COLO668 (cell line): ENCODE results near the gene BRSK2.
"Not testable (repeated sequence)": the region's sequence is repeated elsewhere in the genome, so short reads cannot be mapped to it uniquely, and the experiment has no call there.

Source experiments
- DNase-seq: peaks from one replicate; lab custom pipeline; 2025; ENCODE audit not compliant: unreplicated experiment; lab: John Stamatoyannopoulos, UW

BRSK2 gene

GRCh38 chr11:1435479-1435819 is 45.7 kb downstream of the BRSK2 start:
- DNase-seq: not testable (repeated sequence)

- DNase-seq: no peak
Measured at GRCh38 chr11:1435820-1436467, 46.2 kb downstream of the BRSK2 start.

GRCh38 chr11:1436468-1437039 is 46.8 kb downstream of the BRSK2 start:
- DNase-seq: no peak

- no peak for DNase-seq
Measured at GRCh38 chr11:1437500-1437899, 47.8 kb downstream of the BRSK2 start.

- DNase-seq: no peak
Measured at GRCh38 chr11:1438261-1438966, 48.7 kb downstream of the BRSK2 start.

GRCh38 chr11:1438967-1439330 is 49.2 kb downstream of the BRSK2 start:
- DNase-seq: no peak

- no peak for DNase-seq
Measured at GRCh38 chr11:1439341-1439740, 49.6 kb downstream of the BRSK2 start.

GRCh38 chr11:1440066-1440465 is 50.3 kb downstream of the BRSK2 start:
- DNase-seq: no peak

GRCh38 chr11:1440496-1440895 is 50.8 kb downstream of the BRSK2 start:
- no peak for DNase-seq

- DNase-seq: no peak
Measured at GRCh38 chr11:1442163-1442562, 52.4 kb downstream of the BRSK2 start.

GRCh38 chr11:1442807-1443366 is 53.2 kb downstream of the BRSK2 start:
- DNase-seq: no peak

- no peak for DNase-seq
Measured at GRCh38 chr11:1443737-1444136, 54.0 kb downstream of the BRSK2 start.

GRCh38 chr11:1444321-1444720 is 54.6 kb downstream of the BRSK2 start:
- no peak for DNase-seq

- no peak for DNase-seq
Measured at GRCh38 chr11:1444823-1445422, 55.2 kb downstream of the BRSK2 start.

GRCh38 chr11:1445741-1446445 is 56.2 kb downstream of the BRSK2 start:
- DNase-seq: no peak

GRCh38 chr11:1446623-1447022 is 56.9 kb downstream of the BRSK2 start:
- DNase-seq: no peak

- no peak for DNase-seq
Measured at GRCh38 chr11:1447845-1448825, 58.4 kb downstream of the BRSK2 start.

- no peak for DNase-seq
Measured at GRCh38 chr11:1448882-1449281, 59.1 kb downstream of the BRSK2 start.

- DNase-seq: no peak
Measured at GRCh38 chr11:1449490-1450243, 59.9 kb downstream of the BRSK2 start.
